GM12891 (cell line): ENCODE data around the gene POU4F1.

Source experiments
- POLR2A ChIP-seq: IDR thresholded peaks from 2 replicates; pipeline ENCODE4 v1.6.1; 2011; ENCODE audit warnings: low read depth, low read length, control low read depth
- POLR2AphosphoS5 ChIP-seq: IDR thresholded peaks from 2 replicates; pipeline ENCODE4 v1.6.1; 2011; ENCODE audit warnings: low read depth, low read length, control low read depth
- SPI1 ChIP-seq: IDR thresholded peaks from 2 replicates; pipeline ENCODE4 v1.6.1; 2011; ENCODE audit warnings: low read depth, low read length, control low read depth
- TAF1 ChIP-seq: IDR thresholded peaks from 2 replicates; pipeline ENCODE4 v1.6.1; 2011; ENCODE audit warnings: low read depth, low read length, control low read depth

GRCh38 chr13:78611040-78611439, 7.7 kb upstream of the POU4F1 start:
- TF ChIP-seq POLR2AphosphoS5 (no peak), SPI1 (no peak), TAF1 (no peak), POLR2A (no peak)
